Calu3 (cell line): Measurements from ENCODE around the gene ABTB2. TPM values are rescaled to one million over a fixed set of nuclear protein-coding genes. Genes with fewer than 3 reads are reported as not detected.

Experiments
- BruUV-seq: library from RNA; stranded (reverse); fragments of 400-500 nt; replicated peaks from 2 replicates; lab custom pipeline; 2021; lab: Mats Ljungman, UMichigan
- CTCF ChIA-PET: fragments of 300-600 bp; sonication (Branson Sonifier 250); formaldehyde crosslinking; loops from one replicate; lab custom pipeline; 2022; ENCODE audit warnings: antibody characterized with exemption; lab: Charles Lee
- DNase-seq: peaks from one replicate; pipeline ENCODE4 v3.0.0; 2022
- H3K27ac Mint-ChIP-seq: one replicate; pipeline ENCODE4 v1.8.0; 2022; ENCODE audit warnings: mixed read lengths; ENCODE audit not compliant: unreplicated experiment
- H3K27me3 Mint-ChIP-seq: one replicate; pipeline ENCODE4 v1.8.0; 2022; ENCODE audit warnings: mixed read lengths; ENCODE audit not compliant: unreplicated experiment
- H3K36me3 Mint-ChIP-seq: one replicate; pipeline ENCODE4 v1.8.0; 2022; ENCODE audit warnings: mild to moderate bottlenecking, moderate library complexity, mixed read lengths; ENCODE audit not compliant: insufficient read depth, unreplicated experiment
- H3K4me1 Mint-ChIP-seq: one replicate; pipeline ENCODE4 v1.8.0; 2022; ENCODE audit warnings: mild to moderate bottlenecking, low read depth, mixed read lengths; ENCODE audit not compliant: unreplicated experiment
- H3K4me3 Mint-ChIP-seq: one replicate; pipeline ENCODE4 v1.8.0; 2022; ENCODE audit warnings: mild to moderate bottlenecking, low read depth, moderate library complexity, mixed read lengths; ENCODE audit not compliant: unreplicated experiment
- H3K9me3 Mint-ChIP-seq: one replicate; pipeline ENCODE4 v1.8.0; 2022; ENCODE audit warnings: low read depth, mixed read lengths; ENCODE audit not compliant: unreplicated experiment
- CTCF ChIP-seq: fragments of 200-600 bp; IDR thresholded peaks from one replicate; pipeline ENCODE4 v1.8.0; 2022; ENCODE audit warnings: antibody characterized with exemption; ENCODE audit not compliant: unreplicated experiment
- intact Hi-C: fragments of 100-400 bp; cut with micrococcal nuclease; formaldehyde crosslinking; loops from one replicate; pipeline ENCODE4 v1.10.0; 2022; ENCODE audit not compliant: unreplicated experiment
- total RNA-seq: library from RNA; stranded (reverse); gene quantifications from 2 replicates; pipeline ENCODE4 v1.2.3, GENCODE V29; 2022

The ABTB2 gene
- total RNA-seq, 1 experiment from 2014 or later, result 24.8 TPM

- no peak overlapping the region for H3K4me3 Mint-ChIP-seq
- no peak overlapping the region for H3K27ac Mint-ChIP-seq
- H3K36me3 Mint-ChIP-seq, result peaks cover 27% of the 10 kb centered on the region
- intact Hi-C loops, result no loop called here
- BruUV-seq, result no TSS peak
- CTCF ChIA-PET, result interaction anchor here (0.9 kb wide), 1 partner anchor 470 kb away, joined by 3 read pairs; no protein-coding TSS in a partner anchor
- no peak for DNase-seq
- peaks cover 65% of the 10 kb centered on the region for H3K4me1 Mint-ChIP-seq
- no peaks in the 10 kb centered on the region for H3K27me3 Mint-ChIP-seq
- no peak for TF ChIP-seq CTCF
- H3K9me3 Mint-ChIP-seq, result no peaks in the 10 kb centered on the region
These were observed 16.7 kb downstream of the ABTB2 start for GRCh38 chr11:34341096-34341495.

- H3K36me3 Mint-ChIP-seq, result peaks cover 25% of the 10 kb centered on the region
These were observed 17.2 kb downstream of the ABTB2 start for GRCh38 chr11:34340653-34341052.

GRCh38 chr11:34339149-34340064 lies 18.4 kb downstream of the ABTB2 start:
- no peak for TF ChIP-seq CTCF
- CTCF ChIA-PET, result no interaction called here
- Mint-ChIP-seq H3K36me3 (peaks cover 14% of the 10 kb centered on the region), H3K4me1 (peaks cover 59% of the 10 kb centered on the region), H3K4me3 (no peak overlapping the region), H3K27me3 (no peaks in the 10 kb centered on the region), H3K27ac (no peak overlapping the region), H3K9me3 (no peaks in the 10 kb centered on the region)
- no TSS peak for BruUV-seq
- peak; percentile 16 for DNase-seq
- intact Hi-C loops, result no loop called here

More at GRCh38 chr11:34340653-34341052, 17.2 kb downstream of the ABTB2 start:
- CTCF ChIA-PET, result no interaction called here
- H3K9me3 Mint-ChIP-seq, result no peaks in the 10 kb centered on the region
- no peak overlapping the region for H3K27ac Mint-ChIP-seq
- DNase-seq, result no peak
- H3K4me1 Mint-ChIP-seq, result peaks cover 61% of the 10 kb centered on the region
- no TSS peak for BruUV-seq
- no peaks in the 10 kb centered on the region for H3K27me3 Mint-ChIP-seq
- intact Hi-C loops, result no loop called here
- no peak for TF ChIP-seq CTCF
- no peak overlapping the region for H3K4me3 Mint-ChIP-seq

DNA sequence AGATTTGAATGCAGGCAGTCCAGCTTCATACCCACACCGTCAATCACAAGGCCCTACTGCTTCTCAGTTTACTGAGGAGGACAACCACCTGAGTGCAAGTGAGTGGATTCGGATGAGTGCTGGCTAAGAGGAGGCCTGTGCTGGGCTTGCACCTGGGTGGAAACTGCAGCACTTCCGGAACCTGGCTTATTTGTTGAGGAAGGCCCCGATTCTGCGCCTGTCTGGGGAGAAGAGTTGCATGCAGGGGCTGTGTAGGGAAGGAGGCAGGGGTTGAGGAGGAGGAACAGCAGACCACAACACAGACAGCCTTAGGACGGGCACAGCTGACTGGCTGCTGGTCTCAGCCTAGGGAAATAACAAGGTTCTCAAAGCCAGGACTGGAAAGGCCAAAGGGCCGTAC lies 20.8 kb downstream of the ABTB2 start:
- no peak for DNase-seq
- Mint-ChIP-seq H3K4me1 (peaks cover 53% of the 10 kb centered on the region), H3K27ac (no peak overlapping the region), H3K4me3 (no peak overlapping the region), H3K27me3 (no peaks in the 10 kb centered on the region), H3K9me3 (no peaks in the 10 kb centered on the region), H3K36me3 (peaks cover 19% of the 10 kb centered on the region)
- CTCF ChIA-PET, result no interaction called here
- no TSS peak for BruUV-seq
- intact Hi-C loops, result no loop called here
- TF ChIP-seq CTCF, result no peak
